Jurkat, Clone E6-1 (cell line): Measurements from ENCODE around the gene SLC16A1.
"Not testable (repeated sequence)": the region's sequence is repeated elsewhere in the genome, so short reads cannot be mapped to it uniquely, and the experiment has no call there.

Experiments used
- DNase-seq: peaks from one replicate; pipeline ENCODE4 v3.0.0-alpha.2; 2011; ENCODE audit warnings: low read depth, low spot score
- H3K4me3 ChIP-seq: 2 replicates; pipeline ENCODE4 v1.5.1; 2011; ENCODE audit warnings: mild to moderate bottlenecking, low read length, control low read depth, moderate library complexity

The SLC16A1 gene

GRCh38 chr1:112893288-112894009 lies 62.5 kb downstream of the SLC16A1 start:
- no peak overlapping the region for H3K4me3 ChIP-seq
- no peak for DNase-seq

GRCh38 chr1:112889906-112890305 lies 66.1 kb downstream of the SLC16A1 start:
- not testable (repeated sequence) for DNase-seq, H3K4me3 ChIP-seq

- no peak for DNase-seq
- H3K4me3 ChIP-seq = no peak overlapping the region
These were observed 66.8 kb downstream of the SLC16A1 start for GRCh38 chr1:112889052-112889768.

- DNase-seq = no peak
- H3K4me3 ChIP-seq = no peak overlapping the region
These were observed 67.4 kb downstream of the SLC16A1 start for GRCh38 chr1:112888630-112889029.

GRCh38 chr1:112887599-112888283 lies 68.3 kb downstream of the SLC16A1 start:
- no peak for DNase-seq
- H3K4me3 ChIP-seq = no peak overlapping the region

- H3K4me3 ChIP-seq, DNase-seq: not testable (repeated sequence)
These were observed 71.0 kb downstream of the SLC16A1 start for GRCh38 chr1:112884996-112885395.

GRCh38 chr1:112882271-112882744 lies 73.7 kb downstream of the SLC16A1 start:
- DNase-seq = no peak
- no peak overlapping the region for H3K4me3 ChIP-seq

GRCh38 chr1:112881742-112882127 lies 74.3 kb downstream of the SLC16A1 start:
- H3K4me3 ChIP-seq = no peak overlapping the region
- no peak for DNase-seq

GRCh38 chr1:112879834-112880233 lies 76.2 kb downstream of the SLC16A1 start:
- no peak for DNase-seq
- no peak overlapping the region for H3K4me3 ChIP-seq

- no peak overlapping the region for H3K4me3 ChIP-seq
- DNase-seq = no peak
These were observed 77.7 kb downstream of the SLC16A1 start for GRCh38 chr1:112878321-112878720.

- no peak for DNase-seq
- no peak overlapping the region for H3K4me3 ChIP-seq
These were observed 78.2 kb downstream of the SLC16A1 start for GRCh38 chr1:112877750-112878149.

GRCh38 chr1:112876315-112876714 lies 79.7 kb downstream of the SLC16A1 start:
- no peak for DNase-seq
- H3K4me3 ChIP-seq = no peak overlapping the region

- no peak overlapping the region for H3K4me3 ChIP-seq
- DNase-seq = no peak
These were observed 83.4 kb downstream of the SLC16A1 start for GRCh38 chr1:112872551-112872962.

GRCh38 chr1:112870887-112871646 lies 84.9 kb downstream of the SLC16A1 start:
- H3K4me3 ChIP-seq = no peak overlapping the region
- DNase-seq = no peak

- DNase-seq = peak; percentile 25
- H3K4me3 ChIP-seq = no peak overlapping the region
These were observed 86.1 kb downstream of the SLC16A1 start for GRCh38 chr1:112869895-112870294.

GRCh38 chr1:112868191-112868590 lies 87.8 kb downstream of the SLC16A1 start:
- H3K4me3 ChIP-seq = no peak overlapping the region
- no peak for DNase-seq

GRCh38 chr1:112866981-112867380 lies 89.0 kb downstream of the SLC16A1 start:
- no peak overlapping the region for H3K4me3 ChIP-seq
- no peak for DNase-seq

- DNase-seq = no peak
- H3K4me3 ChIP-seq = no peak overlapping the region
These were observed 89.8 kb downstream of the SLC16A1 start for GRCh38 chr1:112866151-112866550.

GRCh38 chr1:112862753-112863426 lies 93.1 kb downstream of the SLC16A1 start:
- no peak for DNase-seq
- H3K4me3 ChIP-seq = no peak overlapping the region
